HepG2 (cell line): ENCODE data around the gene BBLN. TPM values are rescaled to one million over a fixed set of nuclear protein-coding genes. Genes with fewer than 3 reads are reported as not detected.

ENCODE experiments used
- ARID2 ChIP-seq: sonication (generic); formaldehyde crosslinking; IDR thresholded peaks from 2 replicates; pipeline ENCODE4 v1.8.1; 2022; ENCODE audit warnings: mild to moderate bottlenecking, missing genetic modification reagents, borderline replicate concordance
- BORCS8-MEF2B ChIP-seq: sonication (generic); formaldehyde crosslinking; IDR thresholded peaks from 2 replicates; pipeline ENCODE4 v1.8.0; 2022; ENCODE audit warnings: mild to moderate bottlenecking, missing genetic modification reagents
- GLI4 ChIP-seq: sonication (generic); formaldehyde crosslinking; IDR thresholded peaks from 2 replicates; pipeline ENCODE4 v1.5.1; 2020; ENCODE audit warnings: missing genetic modification reagents, mild to moderate bottlenecking, moderate library complexity, borderline replicate concordance
- NONO ChIP-seq, 2 experiments: fragments of 450-650 bp in 1 of 2; sonication (generic) in 1 of 2; formaldehyde crosslinking in 1 of 2; IDR thresholded peaks in 1 of 2; conservative IDR thresholded peaks in 1 of 2; 2 replicates each; pipeline versions ENCODE4 v1.6.1 to v1.8.0; 2017 to 2022; ENCODE audit warnings: mild to moderate bottlenecking in 1 of 2, missing genetic modification reagents in 1 of 2, moderate library complexity in 1 of 2
- SPEN ChIP-seq: sonication (generic); formaldehyde crosslinking; IDR thresholded peaks from 2 replicates; pipeline ENCODE4 v1.5.1; 2020; ENCODE audit warnings: low read depth, mild to moderate bottlenecking, missing genetic modification reagents
- TGIF2 ChIP-seq: IDR thresholded peaks from 2 replicates; pipeline ENCODE4 v1.6.1; 2016; ENCODE audit warnings: control low read depth, missing compliant biosample characterization
- ZFP36L1 ChIP-seq: sonication (generic); formaldehyde crosslinking; IDR thresholded peaks from 2 replicates; pipeline ENCODE4 v1.8.0; 2022; ENCODE audit warnings: mild to moderate bottlenecking, missing genetic modification reagents, moderate library complexity
- ZFP62 ChIP-seq: sonication (generic); formaldehyde crosslinking; IDR thresholded peaks from 2 replicates; pipeline ENCODE4 v1.4.0; 2020; ENCODE audit warnings: missing genetic modification reagents
- ZMYM3 ChIP-seq: sonication (generic); formaldehyde crosslinking; IDR thresholded peaks from 2 replicates; pipeline ENCODE4 v1.5.1; 2020; ENCODE audit warnings: mild to moderate bottlenecking, missing genetic modification reagents
- ZNF230 ChIP-seq: sonication (generic); formaldehyde crosslinking; IDR thresholded peaks from 2 replicates; pipeline ENCODE4 v1.4.0; 2020; ENCODE audit warnings: mild to moderate bottlenecking, missing genetic modification reagents
- ZNF274 ChIP-seq: sonication (generic); formaldehyde crosslinking; IDR thresholded peaks from 2 replicates; pipeline ENCODE4 v1.5.1; 2020; ENCODE audit warnings: mild to moderate bottlenecking, missing genetic modification reagents
- ZNF616 ChIP-seq: sonication (generic); formaldehyde crosslinking; IDR thresholded peaks from 2 replicates; pipeline ENCODE4 v1.5.0; 2020; ENCODE audit warnings: low read depth, mild to moderate bottlenecking, missing genetic modification reagents
- ZNF629 ChIP-seq: sonication (generic); formaldehyde crosslinking; conservative IDR thresholded peaks from 2 replicates; pipeline ENCODE4 v1.5.0; 2020; ENCODE audit warnings: missing genetic modification reagents
- ZNF703 ChIP-seq: sonication (generic); formaldehyde crosslinking; IDR thresholded peaks from 2 replicates; pipeline ENCODE4 v1.5.1; 2020; ENCODE audit warnings: missing genetic modification reagents, mild to moderate bottlenecking, moderate library complexity, borderline replicate concordance
- ZNF772 ChIP-seq: sonication (generic); formaldehyde crosslinking; IDR thresholded peaks from 2 replicates; pipeline ENCODE4 v1.5.0; 2020; ENCODE audit warnings: mild to moderate bottlenecking, missing genetic modification reagents
- polyA plus RNA-seq, 8 experiments: library from polyadenylated mRNA; depleted of rRNA in 3 of 8; stranded (reverse) in 7 of 8; unstranded in 1 of 8; fragments of >200 nt; fragmentation: Illumina TruSeq in 4 of 8; extraction: Trizol in 4 of 8; gene quantifications; 2 replicates each; pipeline versions ENCODE4 v1.2.1 to v1.2.3, GENCODE V29; 2011 to 2016; ENCODE audit warnings: low read depth in 4 of 8, missing spikeins in 1 of 8, mixed read lengths in 1 of 8; ENCODE audit not compliant: insufficient read depth in 1 of 8
- total RNA-seq, 5 experiments: library from RNA; depleted of rRNA; stranded (reverse); fragments of >200 nt; fragmentation: Illumina TruSeq; extraction: Trizol; gene quantifications; 2 replicates each; pipeline ENCODE4 v1.2.3, GENCODE V29; 2016; ENCODE audit warnings: low read depth in 1 of 5
- TF ChIP-seq, protein P1 (sequence below): sonication (generic); formaldehyde crosslinking; IDR thresholded peaks from 2 replicates; pipeline ENCODE4; 2020; ENCODE audit warnings: missing genetic modification reagents, mild to moderate bottlenecking, borderline replicate concordance
- TF ChIP-seq, protein P2 (sequence below): sonication (generic); IDR thresholded peaks from 2 replicates; pipeline ENCODE4 v1.6.1; 2016; ENCODE audit warnings: low read depth, borderline replicate concordance
- TF ChIP-seq, protein P3 (sequence below): sonication (generic); formaldehyde crosslinking; IDR thresholded peaks from 2 replicates; pipeline ENCODE4 v1.8.0; 2022; ENCODE audit warnings: missing genetic modification reagents, mild to moderate bottlenecking, borderline replicate concordance
- TF ChIP-seq, protein P4 (sequence below): sonication (generic); formaldehyde crosslinking; IDR thresholded peaks from 2 replicates; pipeline ENCODE4 v1.4.0; 2020; ENCODE audit warnings: missing genetic modification reagents
- TF ChIP-seq, protein P5 (sequence below): sonication (generic); formaldehyde crosslinking; IDR thresholded peaks from 2 replicates; pipeline ENCODE4 v1.8.1; 2023; ENCODE audit warnings: mild to moderate bottlenecking, missing genetic modification reagents, borderline replicate concordance

BBLN gene
- total and polyA plus RNA-seq, 2 of the 13 experiments (the other 11 are each of a cell fraction or from before 2014, with no cell fraction given), result 27.6 to 33.1 TPM

DNA sequence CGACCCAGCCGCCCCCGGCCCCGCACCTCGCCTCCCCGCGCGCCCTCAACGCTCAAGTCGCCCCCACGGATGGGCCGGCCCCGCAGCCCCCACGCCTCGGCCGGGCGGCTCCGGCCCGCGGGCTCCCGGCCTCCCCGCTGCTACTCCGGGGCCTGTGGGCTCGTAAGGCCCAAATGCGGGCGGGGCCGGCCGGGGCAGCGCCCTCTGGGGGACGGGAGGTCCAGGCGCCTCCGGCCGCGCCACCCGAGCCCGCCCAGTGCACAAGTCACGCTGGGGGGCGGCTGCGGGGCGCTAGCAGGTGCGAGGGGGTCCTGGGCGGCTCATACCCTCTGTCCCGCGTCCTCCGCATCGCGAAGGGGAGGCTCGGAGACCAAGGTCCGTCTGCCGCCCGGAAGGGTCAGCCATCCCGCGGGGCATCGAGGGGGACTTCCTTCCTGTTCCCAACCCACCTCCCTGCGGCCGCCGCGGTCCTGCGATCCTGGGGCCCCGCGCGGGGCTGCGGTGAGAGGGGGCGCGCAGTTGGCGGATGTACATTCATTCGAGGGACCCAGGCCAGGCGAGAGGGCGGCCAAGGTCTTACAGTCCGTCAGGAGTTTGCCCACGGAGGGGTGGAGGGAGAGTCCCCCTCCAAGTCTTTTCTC lies 31.5 kb downstream of the BBLN start, which contains the start of gene CIZ1 (continued):
- TF ChIP-seq, protein P1, sequence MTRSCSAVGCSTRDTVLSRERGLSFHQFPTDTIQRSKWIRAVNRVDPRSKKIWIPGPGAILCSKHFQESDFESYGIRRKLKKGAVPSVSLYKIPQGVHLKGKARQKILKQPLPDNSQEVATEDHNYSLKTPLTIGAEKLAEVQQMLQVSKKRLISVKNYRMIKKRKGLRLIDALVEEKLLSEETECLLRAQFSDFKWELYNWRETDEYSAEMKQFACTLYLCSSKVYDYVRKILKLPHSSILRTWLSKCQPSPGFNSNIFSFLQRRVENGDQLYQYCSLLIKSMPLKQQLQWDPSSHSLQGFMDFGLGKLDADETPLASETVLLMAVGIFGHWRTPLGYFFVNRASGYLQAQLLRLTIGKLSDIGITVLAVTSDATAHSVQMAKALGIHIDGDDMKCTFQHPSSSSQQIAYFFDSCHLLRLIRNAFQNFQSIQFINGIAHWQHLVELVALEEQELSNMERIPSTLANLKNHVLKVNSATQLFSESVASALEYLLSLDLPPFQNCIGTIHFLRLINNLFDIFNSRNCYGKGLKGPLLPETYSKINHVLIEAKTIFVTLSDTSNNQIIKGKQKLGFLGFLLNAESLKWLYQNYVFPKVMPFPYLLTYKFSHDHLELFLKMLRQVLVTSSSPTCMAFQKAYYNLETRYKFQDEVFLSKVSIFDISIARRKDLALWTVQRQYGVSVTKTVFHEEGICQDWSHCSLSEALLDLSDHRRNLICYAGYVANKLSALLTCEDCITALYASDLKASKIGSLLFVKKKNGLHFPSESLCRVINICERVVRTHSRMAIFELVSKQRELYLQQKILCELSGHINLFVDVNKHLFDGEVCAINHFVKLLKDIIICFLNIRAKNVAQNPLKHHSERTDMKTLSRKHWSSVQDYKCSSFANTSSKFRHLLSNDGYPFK (CRISPR knock-in tag), result 0 out of 2 replicates have a peak, but pooled peaks have one; percentile 42
- TF ChIP-seq, protein P2, sequence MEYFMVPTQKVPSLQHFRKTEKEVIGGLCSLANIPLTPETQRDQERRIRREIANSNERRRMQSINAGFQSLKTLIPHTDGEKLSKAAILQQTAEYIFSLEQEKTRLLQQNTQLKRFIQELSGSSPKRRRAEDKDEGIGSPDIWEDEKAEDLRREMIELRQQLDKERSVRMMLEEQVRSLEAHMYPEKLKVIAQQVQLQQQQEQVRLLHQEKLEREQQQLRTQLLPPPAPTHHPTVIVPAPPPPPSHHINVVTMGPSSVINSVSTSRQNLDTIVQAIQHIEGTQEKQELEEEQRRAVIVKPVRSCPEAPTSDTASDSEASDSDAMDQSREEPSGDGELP, result no peak
- TF ChIP-seq ZNF629 (CRISPR knock-in tag), result no peak
- TF ChIP-seq BORCS8-MEF2B (CRISPR knock-in tag), result peak; percentile 64
- TF ChIP-seq ZNF772 (CRISPR knock-in tag), result 0 out of 2 replicates have a peak, but pooled peaks have one; percentile 65
- TF ChIP-seq ZFP36L1, result peak; percentile 14; the same call in 1 of the 2 replicates
- TF ChIP-seq ZNF274 (CRISPR knock-in tag), result peak; percentile 81
- peak; percentile 87; the same call in 1 of the 2 replicates for TF ChIP-seq ARID2 (CRISPR knock-in tag)
- TF ChIP-seq, protein P3, sequence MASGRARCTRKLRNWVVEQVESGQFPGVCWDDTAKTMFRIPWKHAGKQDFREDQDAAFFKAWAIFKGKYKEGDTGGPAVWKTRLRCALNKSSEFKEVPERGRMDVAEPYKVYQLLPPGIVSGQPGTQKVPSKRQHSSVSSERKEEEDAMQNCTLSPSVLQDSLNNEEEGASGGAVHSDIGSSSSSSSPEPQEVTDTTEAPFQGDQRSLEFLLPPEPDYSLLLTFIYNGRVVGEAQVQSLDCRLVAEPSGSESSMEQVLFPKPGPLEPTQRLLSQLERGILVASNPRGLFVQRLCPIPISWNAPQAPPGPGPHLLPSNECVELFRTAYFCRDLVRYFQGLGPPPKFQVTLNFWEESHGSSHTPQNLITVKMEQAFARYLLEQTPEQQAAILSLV (CRISPR knock-in tag), result peak; percentile 66; the same call in 1 of the 2 replicates
- TF ChIP-seq ZFP62 (CRISPR knock-in tag), result 0 out of 2 replicates have a peak, but pooled peaks have one; percentile 37
- peak; percentile 56; the same call in 1 of the 2 replicates for TF ChIP-seq ZNF616 (CRISPR knock-in tag)
- peak; percentile 97 for TF ChIP-seq SPEN
- peak; percentile 81 for TF ChIP-seq ZNF703 (CRISPR knock-in tag)
- 0 out of 2 replicates have a peak, but pooled peaks have one; percentile 29 for TF ChIP-seq ZMYM3 (CRISPR knock-in tag)
- 0 out of 2 replicates have a peak, but pooled peaks have one; percentile 22 for TF ChIP-seq TGIF2 (CRISPR knock-in tag)
- TF ChIP-seq, protein P4, sequence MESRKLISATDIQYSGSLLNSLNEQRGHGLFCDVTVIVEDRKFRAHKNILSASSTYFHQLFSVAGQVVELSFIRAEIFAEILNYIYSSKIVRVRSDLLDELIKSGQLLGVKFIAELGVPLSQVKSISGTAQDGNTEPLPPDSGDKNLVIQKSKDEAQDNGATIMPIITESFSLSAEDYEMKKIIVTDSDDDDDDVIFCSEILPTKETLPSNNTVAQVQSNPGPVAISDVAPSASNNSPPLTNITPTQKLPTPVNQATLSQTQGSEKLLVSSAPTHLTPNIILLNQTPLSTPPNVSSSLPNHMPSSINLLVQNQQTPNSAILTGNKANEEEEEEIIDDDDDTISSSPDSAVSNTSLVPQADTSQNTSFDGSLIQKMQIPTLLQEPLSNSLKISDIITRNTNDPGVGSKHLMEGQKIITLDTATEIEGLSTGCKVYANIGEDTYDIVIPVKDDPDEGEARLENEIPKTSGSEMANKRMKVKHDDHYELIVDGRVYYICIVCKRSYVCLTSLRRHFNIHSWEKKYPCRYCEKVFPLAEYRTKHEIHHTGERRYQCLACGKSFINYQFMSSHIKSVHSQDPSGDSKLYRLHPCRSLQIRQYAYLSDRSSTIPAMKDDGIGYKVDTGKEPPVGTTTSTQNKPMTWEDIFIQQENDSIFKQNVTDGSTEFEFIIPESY (CRISPR knock-in tag), result no peak; the same call in 1 of the 2 replicates
- TF ChIP-seq NONO (IDR thresholded peaks at IDR 0.05), result no peak
- peak; percentile 86; the same call in 1 of the 2 replicates for TF ChIP-seq NONO (CRISPR knock-in tag; conservative IDR thresholded peaks at IDR 0.05)
- peak; percentile 85 for TF ChIP-seq GLI4 (CRISPR knock-in tag)
- TF ChIP-seq, protein P5, sequence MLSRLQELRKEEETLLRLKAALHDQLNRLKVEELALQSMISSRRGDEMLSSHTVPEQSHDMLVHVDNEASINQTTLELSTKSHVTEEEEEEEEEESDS (CRISPR knock-in tag), result no peak
- TF ChIP-seq ZNF230 (CRISPR knock-in tag), result no peak
